ENCODE results near the gene IGFBP2. TPM values are rescaled to one million over a fixed set of nuclear protein-coding genes. Genes with fewer than 3 reads are reported as not detected.
A peak's percentile ranks its signal among the peaks of the same experiment; 100 is the strongest.

The IGFBP2 gene
- total RNA-seq, 3 donors from 2014 or later: 0.73 to 1.9 (median 1.4) TPM

DNA sequence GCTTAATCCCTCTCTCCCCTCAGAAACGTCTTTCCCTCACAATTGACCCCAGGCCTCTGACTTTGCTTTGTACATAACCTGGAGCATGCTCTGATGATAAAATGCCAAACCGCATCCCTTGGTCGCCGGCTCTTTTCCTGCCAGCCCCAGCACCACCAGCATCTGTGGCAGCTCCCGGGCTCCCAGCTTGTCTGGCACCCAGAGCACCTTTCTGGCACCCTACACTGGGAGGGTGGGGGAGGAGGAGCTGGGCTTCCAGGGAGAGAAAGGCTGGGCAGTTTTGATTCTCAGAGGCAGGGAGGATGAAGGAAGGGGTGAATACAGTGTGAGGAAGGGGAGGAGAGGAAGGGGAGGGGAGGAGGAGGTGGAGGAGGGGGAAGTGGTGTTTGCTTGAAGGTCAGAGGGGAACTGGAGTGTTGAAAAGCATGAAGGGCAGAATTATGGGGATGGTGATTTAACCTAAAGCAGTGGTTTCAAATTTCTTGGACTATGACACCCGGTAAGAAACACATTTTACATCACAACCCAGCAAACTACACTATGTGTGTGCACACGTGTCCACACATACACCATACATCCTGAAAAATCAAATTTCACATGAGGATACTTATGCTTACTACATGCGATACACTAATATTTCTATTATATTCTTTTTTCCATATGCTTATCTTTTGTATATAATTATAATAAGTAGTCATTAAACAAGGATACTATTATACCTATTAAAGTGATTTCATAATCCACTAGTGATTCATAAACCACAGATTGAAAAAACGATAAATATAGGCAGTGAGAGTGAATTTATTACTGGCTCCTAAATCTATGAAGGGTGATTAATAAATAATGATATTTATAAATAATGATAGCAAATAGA, 30.0 kb upstream of the IGFBP2 start:
- Mint-ChIP-seq H3K27me3 (ENCODE audit: low read depth) (peaks cover 19% of the 10 kb centered on the region), H3K4me3 (no peak overlapping the region), H3K9me3 (no peaks in the 10 kb centered on the region), H3K4me1 (ENCODE audit: low read depth) (peaks cover 8% of the 10 kb centered on the region), H3K36me3 (ENCODE audit: insufficient read depth) (no peaks in the 10 kb centered on the region)
- ATAC-seq (no peak), DNase-seq (no peak)

- Mint-ChIP-seq H3K9me3 (no peaks in the 10 kb centered on the region), H3K27me3 (ENCODE audit: low read depth) (peaks cover 17% of the 10 kb centered on the region), H3K36me3 (ENCODE audit: insufficient read depth) (no peaks in the 10 kb centered on the region), H3K4me1 (ENCODE audit: low read depth) (peaks cover 8% of the 10 kb centered on the region), H3K4me3 (no peak overlapping the region)
- DNase-seq (no peak), ATAC-seq (no peak)
These were observed 29.4 kb upstream of the IGFBP2 start for GRCh38 chr2:216603884-216604245.

GRCh38 chr2:216604458-216604857, 28.8 kb upstream of the IGFBP2 start:
- H3K4me1 Mint-ChIP-seq (ENCODE audit: low read depth): peaks cover 8% of the 10 kb centered on the region
- no peaks in the 10 kb centered on the region for H3K36me3 Mint-ChIP-seq (ENCODE audit: insufficient read depth)
- no peak overlapping the region for H3K4me3 Mint-ChIP-seq
- H3K9me3 Mint-ChIP-seq: no peaks in the 10 kb centered on the region
- DNase-seq (no peak), ATAC-seq (no peak)
- peaks cover 19% of the 10 kb centered on the region for H3K27me3 Mint-ChIP-seq (ENCODE audit: low read depth)

- peak overlapping the region; percentile 60 for H3K4me3 Mint-ChIP-seq
- peaks cover 8% of the 10 kb centered on the region for H3K4me1 Mint-ChIP-seq (ENCODE audit: low read depth)
- H3K9me3 Mint-ChIP-seq: no peaks in the 10 kb centered on the region
- DNase-seq (peak; percentile 26), ATAC-seq (peak; percentile 85 to 91)
- H3K36me3 Mint-ChIP-seq (ENCODE audit: insufficient read depth): no peaks in the 10 kb centered on the region
- H3K27me3 Mint-ChIP-seq (ENCODE audit: low read depth): peaks cover 17% of the 10 kb centered on the region
These were observed 26.5 kb upstream of the IGFBP2 start for GRCh38 chr2:216606551-216607276.

GRCh38 chr2:216607277-216607560, 26.0 kb upstream of the IGFBP2 start:
- H3K9me3 Mint-ChIP-seq: no peaks in the 10 kb centered on the region
- H3K4me1 Mint-ChIP-seq (ENCODE audit: low read depth): peaks cover 8% of the 10 kb centered on the region
- no peak overlapping the region for H3K4me3 Mint-ChIP-seq
- ATAC-seq (no peak), DNase-seq (no peak)
- H3K36me3 Mint-ChIP-seq (ENCODE audit: insufficient read depth): no peaks in the 10 kb centered on the region
- peaks cover 17% of the 10 kb centered on the region for H3K27me3 Mint-ChIP-seq (ENCODE audit: low read depth)

DNA sequence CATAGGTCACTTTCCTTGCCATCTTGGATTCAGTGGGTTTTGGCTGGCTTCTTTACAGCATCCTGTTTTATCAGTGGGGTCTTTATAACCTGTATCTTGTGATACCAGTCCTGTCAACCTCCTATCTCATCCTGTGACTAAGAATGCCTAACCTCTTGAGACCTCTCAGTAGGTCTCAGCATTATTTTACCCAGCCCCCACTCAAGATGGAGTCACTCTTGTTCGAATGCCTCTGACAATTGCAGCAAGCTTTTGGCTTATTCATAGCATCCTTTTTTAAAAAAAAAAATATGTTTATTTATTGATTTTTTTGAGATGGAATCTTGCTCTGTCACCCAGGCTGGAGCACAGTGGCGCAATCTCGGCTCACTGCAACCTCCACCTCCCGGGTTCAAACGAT, 24.7 kb upstream of the IGFBP2 start:
- Mint-ChIP-seq H3K9me3 (no peaks in the 10 kb centered on the region), H3K4me1 (ENCODE audit: low read depth) (peaks cover 8% of the 10 kb centered on the region), H3K4me3 (no peak overlapping the region), H3K27me3 (ENCODE audit: low read depth) (peaks cover 18% of the 10 kb centered on the region), H3K36me3 (ENCODE audit: insufficient read depth) (no peaks in the 10 kb centered on the region)
- DNase-seq (no peak), ATAC-seq (no peak)

DNA sequence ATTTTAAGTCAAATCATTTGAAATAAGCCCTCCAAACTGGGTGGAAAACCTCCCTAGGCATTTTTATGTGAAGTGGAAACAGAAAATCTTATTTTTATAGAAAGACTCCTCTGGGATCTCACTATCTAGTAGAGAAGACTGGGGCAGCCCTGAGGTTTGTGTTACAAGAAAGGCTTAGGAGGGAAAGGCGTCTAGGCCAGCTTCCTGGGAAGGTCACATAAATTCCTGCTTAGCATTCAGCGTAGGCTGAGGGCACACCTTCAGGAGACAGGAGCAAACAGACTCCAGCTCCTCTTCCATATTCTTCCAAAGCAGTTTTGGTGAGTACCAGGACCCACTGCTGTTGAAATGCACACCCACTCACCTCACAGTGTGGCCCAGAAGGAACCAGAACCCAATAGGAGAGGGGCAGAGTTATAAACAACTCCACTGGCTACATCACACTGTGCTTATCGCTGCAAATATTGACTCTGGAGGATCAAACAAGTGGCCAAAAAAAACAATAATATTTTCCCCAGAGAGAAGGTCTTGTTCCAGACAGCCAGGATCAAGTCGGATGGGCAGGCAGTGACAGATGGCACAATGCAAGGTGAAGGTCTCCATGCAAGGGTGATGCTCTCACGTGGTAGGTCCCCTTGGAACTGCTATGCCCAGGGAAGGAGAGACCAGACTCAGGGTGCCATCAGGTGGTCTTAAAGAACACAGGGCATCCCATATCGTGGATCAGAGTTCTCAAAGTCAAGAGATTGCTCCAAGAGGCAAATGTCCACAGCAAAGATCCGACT, 17.7 kb upstream of the IGFBP2 start:
- H3K4me3 Mint-ChIP-seq: no peak overlapping the region
- peaks cover 3% of the 10 kb centered on the region for H3K27me3 Mint-ChIP-seq (ENCODE audit: low read depth)
- DNase-seq (no peak), ATAC-seq (no peak)
- no peaks in the 10 kb centered on the region for H3K9me3 Mint-ChIP-seq
- H3K36me3 Mint-ChIP-seq (ENCODE audit: insufficient read depth): no peaks in the 10 kb centered on the region
- no peaks in the 10 kb centered on the region for H3K4me1 Mint-ChIP-seq (ENCODE audit: low read depth)

GRCh38 chr2:216616083-216616678, 17.0 kb upstream of the IGFBP2 start:
- ATAC-seq (no peak), DNase-seq (no peak)
- Mint-ChIP-seq H3K36me3 (ENCODE audit: insufficient read depth) (no peaks in the 10 kb centered on the region), H3K9me3 (no peaks in the 10 kb centered on the region), H3K4me3 (no peak overlapping the region), H3K27me3 (ENCODE audit: low read depth) (peaks cover 3% of the 10 kb centered on the region), H3K4me1 (ENCODE audit: low read depth) (no peaks in the 10 kb centered on the region)

DNA sequence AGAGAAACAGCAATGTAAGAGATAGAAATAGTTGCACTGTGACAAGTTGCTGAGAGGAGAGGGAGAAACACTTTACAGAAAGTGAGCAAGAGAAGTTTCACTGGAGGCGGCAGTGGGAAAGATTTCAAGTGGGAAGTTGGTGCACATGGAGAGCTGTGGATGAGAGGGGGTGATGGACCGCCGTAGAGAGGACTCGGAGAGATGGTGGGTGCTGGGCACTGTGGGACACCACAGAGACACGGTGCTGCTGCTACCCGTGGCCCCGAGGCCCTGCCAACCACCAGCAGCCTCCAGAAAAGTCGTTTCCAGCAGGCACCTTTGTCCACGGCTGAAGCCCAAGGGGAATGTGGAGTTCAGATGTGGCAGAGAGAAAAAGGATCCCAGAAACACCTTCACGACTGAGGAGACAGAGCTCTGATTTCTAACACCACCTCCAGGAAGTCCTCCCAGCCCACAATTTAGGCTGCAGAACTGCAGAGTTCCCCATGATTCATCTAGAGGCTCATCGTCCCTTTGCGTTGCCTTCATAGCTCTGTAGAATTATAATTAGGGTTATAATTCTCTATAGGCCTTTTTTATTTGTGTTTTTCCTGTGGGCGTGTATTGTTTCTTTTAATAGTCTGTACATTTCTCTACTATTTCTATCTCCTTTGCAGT, 15.9 kb upstream of the IGFBP2 start:
- H3K9me3 Mint-ChIP-seq: no peaks in the 10 kb centered on the region
- H3K4me1 Mint-ChIP-seq (ENCODE audit: low read depth): no peaks in the 10 kb centered on the region
- no peak for ATAC-seq

DNA sequence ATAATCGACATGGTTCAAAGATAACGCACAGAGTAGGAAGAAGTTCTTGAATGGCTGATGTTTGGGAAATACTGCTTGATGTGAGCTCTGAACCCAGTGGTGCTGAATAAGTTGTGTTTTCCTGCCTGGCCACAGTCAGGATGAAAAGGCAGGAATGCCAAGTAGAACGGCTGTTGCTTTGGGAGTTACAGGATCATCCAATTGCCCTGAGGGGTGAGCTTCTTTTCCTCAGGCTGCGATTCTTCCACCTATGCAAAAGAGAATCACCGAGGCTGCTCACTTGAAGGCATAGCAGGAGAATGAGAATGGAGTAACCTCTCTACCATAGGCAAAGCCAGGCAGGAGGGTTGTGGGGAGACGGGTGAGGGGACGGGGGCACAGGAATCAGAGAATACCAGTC, 14.4 kb upstream of the IGFBP2 start:
- ATAC-seq: no peak
- no peaks in the 10 kb centered on the region for H3K36me3 Mint-ChIP-seq (ENCODE audit: insufficient read depth)
- no peaks in the 10 kb centered on the region for H3K9me3 Mint-ChIP-seq
- no peak for DNase-seq
- H3K4me3 Mint-ChIP-seq: no peak overlapping the region
- H3K4me1 Mint-ChIP-seq (ENCODE audit: low read depth): no peaks in the 10 kb centered on the region
- no peaks in the 10 kb centered on the region for H3K27me3 Mint-ChIP-seq (ENCODE audit: low read depth)

More for the DNA sequence above, 15.9 kb upstream of the IGFBP2 start:
- no peaks in the 10 kb centered on the region for H3K36me3 Mint-ChIP-seq (ENCODE audit: insufficient read depth)
- peaks cover 3% of the 10 kb centered on the region for H3K27me3 Mint-ChIP-seq (ENCODE audit: low read depth)
- DNase-seq: no peak
- H3K4me3 Mint-ChIP-seq: no peak overlapping the region

DNA sequence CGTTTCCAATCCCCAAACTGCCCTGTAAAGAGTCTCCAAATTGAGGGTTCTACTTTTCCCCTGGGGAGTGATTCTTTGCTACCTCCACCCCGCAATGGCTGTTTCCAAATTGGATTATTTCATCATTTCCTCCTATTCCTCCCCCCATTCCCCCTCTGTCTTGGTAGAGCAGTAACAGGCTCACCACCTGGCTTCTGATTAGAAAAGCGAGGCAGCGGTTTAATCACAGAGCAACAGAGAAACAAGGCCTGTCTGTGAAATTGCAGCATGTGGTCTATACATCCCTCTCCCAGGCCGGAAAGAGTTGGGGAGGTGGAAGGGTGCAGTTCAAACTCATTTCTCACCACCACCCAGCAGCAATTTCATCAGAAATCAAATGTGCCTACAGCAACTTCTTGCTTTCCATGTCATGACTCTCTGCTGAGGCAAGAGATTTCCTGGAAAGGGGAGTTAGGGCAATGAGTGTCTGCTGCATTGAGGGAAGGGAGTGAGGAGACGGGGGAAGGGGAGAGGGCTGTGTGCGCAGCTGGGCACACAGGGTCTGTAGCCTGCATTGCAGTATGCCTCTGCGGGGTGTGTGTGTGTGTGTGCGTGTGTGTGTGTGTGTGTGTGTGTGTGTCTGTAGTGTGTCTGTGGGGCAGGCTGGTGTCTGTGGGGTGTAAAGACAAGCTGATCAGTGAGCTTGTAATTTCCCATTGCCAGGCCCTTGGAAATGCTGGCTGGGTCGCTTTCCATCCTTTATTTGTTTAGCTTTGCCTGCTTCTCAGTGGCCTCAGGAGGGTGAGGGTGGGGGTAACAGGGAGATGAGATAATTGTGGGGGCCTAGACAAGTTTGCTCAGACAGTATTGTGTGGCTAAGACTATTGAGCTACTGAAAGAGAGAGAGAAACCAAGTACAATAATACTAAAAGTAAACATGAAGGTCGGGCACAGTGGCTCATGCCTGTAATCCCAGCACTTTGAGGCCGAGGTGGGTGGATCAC, 13.5 kb upstream of the IGFBP2 start:
- Mint-ChIP-seq H3K36me3 (ENCODE audit: insufficient read depth) (no peaks in the 10 kb centered on the region), H3K9me3 (peaks cover 5% of the 10 kb centered on the region), H3K27me3 (ENCODE audit: low read depth) (peaks cover 2% of the 10 kb centered on the region), H3K4me3 (no peak overlapping the region), H3K4me1 (ENCODE audit: low read depth) (no peaks in the 10 kb centered on the region)
- peak in 1 of 2 donors; percentile 14 for ATAC-seq
- no peak for DNase-seq

DNA sequence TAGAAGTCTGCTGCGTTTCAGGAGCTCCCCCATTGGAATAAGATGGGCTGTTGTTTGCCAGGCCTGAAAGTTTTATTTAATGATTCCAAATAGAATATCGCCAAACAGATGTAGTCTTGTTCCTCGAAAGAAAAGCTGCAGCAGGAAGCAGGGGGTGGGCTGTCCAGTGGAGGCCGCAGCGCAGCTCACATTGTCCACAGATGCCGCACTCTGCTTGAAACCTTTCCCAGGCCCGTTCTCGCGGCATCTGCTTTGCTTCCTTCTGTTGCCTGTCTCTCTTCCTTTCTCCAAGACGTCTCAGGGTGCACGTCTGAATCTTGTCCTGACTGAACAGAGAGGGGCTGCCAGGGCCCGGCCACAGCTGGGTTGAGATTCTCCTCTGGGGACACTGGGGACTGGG, 12.4 kb upstream of the IGFBP2 start:
- peaks cover 2% of the 10 kb centered on the region for H3K27me3 Mint-ChIP-seq (ENCODE audit: low read depth)
- H3K4me1 Mint-ChIP-seq (ENCODE audit: low read depth): no peaks in the 10 kb centered on the region
- H3K36me3 Mint-ChIP-seq (ENCODE audit: insufficient read depth): no peaks in the 10 kb centered on the region
- peaks cover 5% of the 10 kb centered on the region for H3K9me3 Mint-ChIP-seq
- DNase-seq: no peak
- H3K4me3 Mint-ChIP-seq: no peak overlapping the region
- no peak for ATAC-seq

- Mint-ChIP-seq H3K4me3 (no peak overlapping the region), H3K27me3 (ENCODE audit: low read depth) (peaks cover 2% of the 10 kb centered on the region), H3K36me3 (ENCODE audit: insufficient read depth) (no peaks in the 10 kb centered on the region), H3K9me3 (peaks cover 5% of the 10 kb centered on the region), H3K4me1 (ENCODE audit: low read depth) (no peaks in the 10 kb centered on the region)
- DNase-seq: no peak
- no peak for ATAC-seq
These were observed 11.9 kb upstream of the IGFBP2 start for GRCh38 chr2:216621292-216621691.
